ENCODE measurements around the gene TUBA4A.
"Not testable (repeated sequence)": the region's sequence is repeated elsewhere in the genome, so short reads cannot be mapped to it uniquely, and the experiment has no call there.

TUBA4A gene

GRCh38 chr2:219253753-219254589 lies at the start of gene TUBA4A:
Gene TUBA4A, minus strand, starts transcription at chr2:219253918. Its CDS starts 60 bp downstream, at chr2:219253858.
- no peak for FAIRE-seq

GRCh38 chr2:219302412-219302968 lies 48.8 kb upstream of the TUBA4A start:
- no peak for FAIRE-seq

- no peak for FAIRE-seq
Measured at GRCh38 chr2:219300022-219300421, 46.3 kb upstream of the TUBA4A start.

GRCh38 chr2:219299372-219299760 lies 45.6 kb upstream of the TUBA4A start:
- no peak for FAIRE-seq

- peak; percentile 14 for FAIRE-seq
Measured at GRCh38 chr2:219298759-219299371, 45.1 kb upstream of the TUBA4A start.

- FAIRE-seq = no peak
Measured at GRCh38 chr2:219297766-219298456, 44.2 kb upstream of the TUBA4A start.

GRCh38 chr2:219296631-219297391 lies 43.1 kb upstream of the TUBA4A start:
- no peak for FAIRE-seq

- FAIRE-seq = no peak
Measured at GRCh38 chr2:219296142-219296541, 42.4 kb upstream of the TUBA4A start.

GRCh38 chr2:219294356-219295351 lies 40.9 kb upstream of the TUBA4A start:
- no peak for FAIRE-seq

GRCh38 chr2:219293736-219294231 lies 40.1 kb upstream of the TUBA4A start:
- FAIRE-seq = no peak

GRCh38 chr2:219292616-219293015 lies 38.9 kb upstream of the TUBA4A start:
- no peak for FAIRE-seq

GRCh38 chr2:219291910-219292490 lies 38.3 kb upstream of the TUBA4A start:
- FAIRE-seq = no peak

- FAIRE-seq = no peak
Measured at GRCh38 chr2:219291394-219291793, 37.7 kb upstream of the TUBA4A start.

GRCh38 chr2:219290381-219291171 lies 36.9 kb upstream of the TUBA4A start:
- no peak for FAIRE-seq

- FAIRE-seq = no peak
Measured at GRCh38 chr2:219289537-219290361, 36.0 kb upstream of the TUBA4A start.

- no peak for FAIRE-seq
Measured at GRCh38 chr2:219289195-219289536, 35.4 kb upstream of the TUBA4A start.

- FAIRE-seq = no peak
Measured at GRCh38 chr2:219287580-219288265, 34.0 kb upstream of the TUBA4A start.

- FAIRE-seq = not testable (repeated sequence)
Measured at GRCh38 chr2:219287116-219287440, 33.4 kb upstream of the TUBA4A start.

Measured in colon (tissue), 2 donors.